ENCODE results near the gene KRTAP10-12. TPM values are rescaled to one million over a fixed set of nuclear protein-coding genes. Genes with fewer than 3 reads are reported as not detected.

Gene KRTAP10-12
- total and polyA plus RNA-seq, 2 donors from 2014 or later = not detected

- no peak overlapping the region for H3K27ac ChIP-seq (ENCODE audit: low read depth in 2 of 2, low read length in 2 of 2)
- intact Hi-C loops (cut with DNase I) = no loop called here
- no peak for FAIRE-seq
- DNase-seq = no peak
- no peaks in the 10 kb centered on the region for H3K4me1 ChIP-seq (ENCODE audit: control insufficient read depth in 2 of 3, insufficient read depth in 2 of 3, low read depth in 1 of 3, low read length in 3 of 3)
- no peaks in the 10 kb centered on the region for H3K9me3 ChIP-seq (ENCODE audit: control insufficient read depth in 2 of 3, insufficient read depth in 1 of 3, low read length in 3 of 3)
- no peak overlapping the region for H3K4me3 ChIP-seq (ENCODE audit: low read length in 3 of 3)
- H3K36me3 ChIP-seq (ENCODE audit: control insufficient read depth in 2 of 3, insufficient read depth in 3 of 3, low read length in 3 of 3) = no peaks in the 10 kb centered on the region
- TF ChIP-seq CTCF (IDR thresholded peaks at IDR 0.05; ENCODE audit: borderline replicate concordance, extremely low read depth, insufficient read depth) = no peak
- no peak overlapping the region for H3K9ac ChIP-seq (ENCODE audit: low read length in 3 of 3)
- H3K27me3 ChIP-seq (ENCODE audit: control insufficient read depth, insufficient read depth, low read length) = no peaks in the 10 kb centered on the region
Observed at GRCh38 chr21:44650265-44650972, 46.6 kb upstream of the KRTAP10-12 start.

- intact Hi-C loops (cut with DNase I) = no loop called here
- H3K27ac ChIP-seq (ENCODE audit: low read depth in 2 of 2, low read length in 2 of 2) = no peak overlapping the region
- H3K9ac ChIP-seq (ENCODE audit: low read length in 3 of 3) = no peak overlapping the region
- no peak overlapping the region for H3K4me3 ChIP-seq (ENCODE audit: low read length in 3 of 3)
- TF ChIP-seq CTCF (IDR thresholded peaks at IDR 0.05; ENCODE audit: borderline replicate concordance, extremely low read depth, insufficient read depth) = no peak
- H3K4me1 ChIP-seq (ENCODE audit: control insufficient read depth in 2 of 3, insufficient read depth in 2 of 3, low read depth in 1 of 3, low read length in 3 of 3) = no peaks in the 10 kb centered on the region
- no peaks in the 10 kb centered on the region for H3K27me3 ChIP-seq (ENCODE audit: control insufficient read depth, insufficient read depth, low read length)
- peaks cover 0 to 3% (median 0%) of the 10 kb centered on the region in 3 donors for H3K9me3 ChIP-seq (ENCODE audit: control insufficient read depth in 2 of 3, insufficient read depth in 1 of 3, low read length in 3 of 3)
- no peak for DNase-seq
- FAIRE-seq = no peak
- no peaks in the 10 kb centered on the region for H3K36me3 ChIP-seq (ENCODE audit: control insufficient read depth in 2 of 3, insufficient read depth in 3 of 3, low read length in 3 of 3)
Observed at GRCh38 chr21:44650973-44651675, 45.8 kb upstream of the KRTAP10-12 start.

GRCh38 chr21:44653123-44653522 is 43.8 kb upstream of the KRTAP10-12 start:
- Histone ChIP-seq H3K27me3 (ENCODE audit: control insufficient read depth, insufficient read depth, low read length) (no peaks in the 10 kb centered on the region), H3K36me3 (ENCODE audit: control insufficient read depth in 2 of 3, insufficient read depth in 3 of 3, low read length in 3 of 3) (no peaks in the 10 kb centered on the region), H3K9me3 (ENCODE audit: control insufficient read depth in 2 of 3, insufficient read depth in 1 of 3, low read length in 3 of 3) (peaks cover 0 to 11% (median 4%) of the 10 kb centered on the region in 3 donors), H3K27ac (ENCODE audit: low read depth in 2 of 2, low read length in 2 of 2) (no peak overlapping the region), H3K4me3 (ENCODE audit: low read length in 3 of 3) (no peak overlapping the region), H3K4me1 (ENCODE audit: control insufficient read depth in 2 of 3, insufficient read depth in 2 of 3, low read depth in 1 of 3, low read length in 3 of 3) (no peaks in the 10 kb centered on the region), H3K9ac (ENCODE audit: low read length in 3 of 3) (no peak overlapping the region)
- DNase-seq (no peak), FAIRE-seq (no peak)
- intact Hi-C loops (cut with DNase I) = no loop called here
- TF ChIP-seq CTCF (IDR thresholded peaks at IDR 0.05; ENCODE audit: borderline replicate concordance, extremely low read depth, insufficient read depth) = no peak

Data from kidney (tissue), 14 donors.